IPS DF 4.7 (cell line): Measurements from ENCODE around the gene POLN.
"Not testable (repeated sequence)": the region's sequence is repeated elsewhere in the genome, so short reads cannot be mapped to it uniquely, and the experiment has no call there.

Experiments used
- DNase-seq: peaks from one replicate; pipeline ENCODE4 v3.0.0-alpha.2; 2013; ENCODE audit warnings: low spot score; ENCODE audit errors: extremely low read depth

Gene POLN

DNA sequence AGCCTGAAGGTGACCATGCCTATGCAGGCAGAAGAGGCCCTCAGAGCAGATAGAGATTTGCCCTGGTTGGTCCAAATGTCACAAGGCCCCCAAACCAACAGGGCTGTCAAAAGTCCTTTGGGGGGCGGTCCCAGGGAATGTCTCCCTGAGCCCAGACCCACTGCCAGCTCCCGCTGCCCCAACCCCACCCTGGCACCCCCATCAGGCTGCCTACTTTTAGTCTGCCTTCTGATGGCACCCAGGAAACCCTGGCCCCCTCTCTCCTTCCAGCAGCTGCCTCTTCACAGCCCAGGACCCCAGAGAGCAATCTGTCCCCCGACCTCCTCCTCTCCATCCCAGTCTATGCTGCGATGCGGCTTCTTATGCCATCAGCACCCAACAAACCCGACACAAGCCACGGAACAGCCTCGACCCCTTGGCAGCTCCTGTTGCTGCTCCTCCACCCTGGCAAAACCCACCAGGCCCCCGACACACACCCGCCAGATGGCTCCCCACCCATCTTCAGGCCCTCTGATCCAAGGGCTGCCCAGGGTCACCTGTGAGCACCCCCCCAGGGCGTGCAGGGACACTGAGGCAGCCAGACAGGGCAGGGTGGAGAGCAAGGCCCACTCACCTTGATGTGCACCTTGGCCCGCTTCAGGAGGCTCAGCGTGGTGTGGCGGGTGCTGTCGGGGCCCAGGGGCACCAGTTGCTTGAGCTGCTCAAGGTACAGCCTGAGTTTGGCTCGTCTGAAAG is 10.0 kb upstream of the POLN start:
- no peak for DNase-seq

- no peak for DNase-seq
Measured at GRCh38 chr4:2251073-2251794, 9.3 kb upstream of the POLN start.

GRCh38 chr4:2250357-2251072 is 8.6 kb upstream of the POLN start:
- no peak for DNase-seq

GRCh38 chr4:2249526-2250356 is 7.8 kb upstream of the POLN start:
- no peak for DNase-seq

DNA sequence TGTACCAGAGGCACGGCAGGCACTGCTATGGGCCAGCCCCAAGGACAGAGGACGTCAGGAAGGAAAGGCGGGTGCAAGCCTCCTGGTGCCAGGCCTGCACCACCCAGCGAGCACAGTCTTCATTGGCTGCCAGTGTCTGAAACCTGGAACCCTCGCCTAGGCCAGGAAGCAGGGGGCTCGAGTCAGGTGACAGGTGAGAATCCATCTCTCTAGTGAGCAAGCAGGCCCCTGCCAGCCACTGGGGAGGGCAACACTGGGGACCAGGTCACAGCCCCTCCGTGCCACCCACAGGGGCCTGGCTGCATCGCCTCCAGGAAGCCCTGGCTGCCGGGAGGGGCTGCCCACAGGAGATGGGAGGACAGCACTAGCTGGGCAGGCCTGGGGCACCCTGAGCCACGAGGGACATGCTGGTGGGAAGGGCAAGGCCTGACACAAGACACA is 6.9 kb upstream of the POLN start:
- DNase-seq: no peak

DNA sequence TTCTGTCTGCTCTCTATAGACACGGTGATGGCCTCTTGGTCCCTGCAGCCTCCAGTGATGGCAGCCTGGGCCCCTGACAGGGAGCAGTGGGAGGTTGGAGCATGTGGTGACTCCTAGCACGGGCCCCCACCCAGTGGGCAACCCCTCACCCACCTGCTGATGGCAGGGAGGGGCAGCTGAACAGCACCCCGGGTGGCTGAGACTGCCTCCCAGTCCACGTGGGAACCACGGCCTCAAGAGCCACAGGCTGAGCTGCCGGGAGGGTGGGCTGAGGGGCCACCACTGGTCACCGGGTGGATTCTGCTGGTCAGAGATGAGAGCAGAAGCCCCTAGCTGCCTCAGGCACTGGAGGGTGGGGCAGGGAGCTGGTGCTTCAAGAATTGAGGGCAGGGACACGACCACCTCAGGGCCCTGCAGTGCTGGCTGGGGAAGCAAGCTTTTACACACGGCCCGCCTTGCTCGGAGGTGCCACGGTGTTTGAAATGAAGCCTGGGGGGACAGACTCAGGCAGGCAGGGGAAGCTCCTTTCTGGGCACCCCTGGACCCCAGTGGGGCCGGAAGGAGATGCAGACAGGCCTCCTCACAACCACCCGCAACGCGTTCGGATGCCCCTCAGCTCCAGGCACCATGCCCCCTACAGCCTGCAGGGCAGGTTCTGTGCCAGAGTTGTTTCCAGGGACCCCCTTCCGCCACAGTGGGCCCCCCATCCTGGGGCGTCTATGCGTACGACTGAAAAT is 6.3 kb upstream of the POLN start:
- no peak for DNase-seq

GRCh38 chr4:2247128-2248043 is 5.5 kb upstream of the POLN start:
- DNase-seq: no peak

- DNase-seq: no peak
Measured at GRCh38 chr4:2246384-2247127, 4.6 kb upstream of the POLN start.

GRCh38 chr4:2245787-2246275 is 3.9 kb upstream of the POLN start:
- no peak for DNase-seq

GRCh38 chr4:2245057-2245786 is 3.3 kb upstream of the POLN start:
- DNase-seq: no peak

- DNase-seq: no peak
Measured at GRCh38 chr4:2243681-2244380, 1.9 kb upstream of the POLN start.

- DNase-seq: no peak
Measured at GRCh38 chr4:2241003-2241402, 918 bp downstream of the POLN start.

- no peak for DNase-seq
Measured at GRCh38 chr4:2236944-2237666, 4.8 kb downstream of the POLN start.

GRCh38 chr4:2231082-2231481 is 10.8 kb downstream of the POLN start:
- DNase-seq: no peak

DNA sequence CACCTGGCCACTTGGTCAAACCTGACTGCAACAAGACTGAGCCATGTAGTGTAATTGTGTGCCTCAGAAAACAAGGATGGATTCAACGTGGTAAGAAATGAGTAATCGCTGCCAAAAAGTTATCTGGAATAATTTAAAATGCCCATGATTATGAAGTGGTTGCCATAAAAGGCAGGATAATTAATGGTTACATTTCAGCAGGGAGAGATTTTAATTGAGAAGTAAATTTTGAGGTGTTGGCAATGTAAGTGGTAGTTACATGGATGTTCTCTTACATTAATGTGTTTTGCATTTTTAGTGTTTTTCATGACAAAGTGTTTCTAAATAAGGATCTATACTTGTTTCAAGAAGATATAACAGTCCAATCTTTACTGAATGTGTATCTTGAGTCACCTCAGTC is 15.7 kb downstream of the POLN start:
- DNase-seq: no peak

GRCh38 chr4:2222838-2223237 is 19.1 kb downstream of the POLN start:
- DNase-seq: no peak

DNA sequence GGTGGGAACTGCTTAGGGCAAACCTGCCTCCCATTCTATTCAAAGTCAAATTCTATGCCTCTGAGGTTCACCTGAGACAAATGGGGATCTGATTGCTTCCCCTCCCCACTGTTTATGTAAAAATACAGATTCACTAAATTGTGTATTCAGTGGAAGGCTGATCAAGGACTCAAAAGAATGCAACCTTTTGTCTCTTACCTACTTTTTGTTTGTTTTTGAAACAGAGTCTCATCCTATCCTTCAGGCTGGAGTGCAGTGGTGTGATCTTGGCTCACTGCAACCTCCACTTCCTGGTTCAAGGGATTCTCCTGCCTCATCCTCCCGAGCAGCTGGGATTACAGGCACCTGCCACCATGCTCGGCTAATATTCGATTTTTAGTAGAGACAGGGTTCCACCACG is 20.5 kb downstream of the POLN start:
- DNase-seq: not testable (repeated sequence)
